ENCODE results near the gene CD300LG. TPM values are rescaled to one million over a fixed set of nuclear protein-coding genes. Genes with fewer than 3 reads are reported as not detected.

CD300LG gene
- polyA plus RNA-seq, 2 of the 4 experiments (the other 2 are of a cell fraction) = not detected

GRCh38 chr17:43900183-43900857, 53.3 kb downstream of the CD300LG start:
- Histone ChIP-seq H3K4me3 (peak overlapping the region; percentile 55), H3K4me2 (peak overlapping the region; percentile 86), H3K27ac (peak overlapping the region; percentile 76 to 88), H3K4me1 (peaks cover 14% of the 10 kb centered on the region), H3K9me3 (no peaks in the 10 kb centered on the region)
- peak; percentile 95 to 99 for ATAC-seq
- CTCF ChIA-PET = interaction anchor here (0.6 to 25.9 kb wide), 13 partner anchors 11 to 545 kb away, joined by 3 to 412 read pairs (median 4); partner anchors contain the start of genes MPP2 and PPY
- FAIRE-seq = peak; percentile 85
- WGBS (ENCODE audit: missing lambda C conversion rate) = 4% methylated on average over 18 of the region's 31 CpGs
- peak; percentile 88 to 100 for DNase-seq (ENCODE audit: low read depth in 1 of 2, low spot score in 1 of 2)
- POLR2A ChIA-PET = interaction anchor here (0.9 kb wide), 1 partner anchor 166 kb away, joined by 5 read pairs; the partner anchor contains the start of gene LSM12
- no peak for TF ChIP-seq USF2 (IDR thresholded peaks at IDR 0.05)
- TF ChIP-seq POLR2A (IDR thresholded peaks at IDR 0.05; ENCODE audit: low read length) = peak; percentile 32; the same call in 1 of the 2 replicates
- TF ChIP-seq MAX (IDR thresholded peaks at IDR 0.05) = peak; percentile 75
- TF ChIP-seq JUNB (IDR thresholded peaks at IDR 0.05) = no peak
- peak; percentile 26; the same call in 1 of the 2 replicates for TF ChIP-seq ATOH8 (CRISPR knock-in tag; IDR thresholded peaks at IDR 0.05; ENCODE audit: low read depth)
- TF ChIP-seq CBX2 (IDR thresholded peaks at IDR 0.05; ENCODE audit: borderline replicate concordance, low read depth) = no peak
- TF ChIP-seq RFX5 (IDR thresholded peaks at IDR 0.05) = peak; percentile 75
- no peak for TF ChIP-seq CBX8 (IDR thresholded peaks at IDR 0.05)
- TF ChIP-seq NPAS2 (CRISPR knock-in tag; IDR thresholded peaks at IDR 0.05; ENCODE audit: borderline replicate concordance) = no peak
- peak; percentile 93 for TF ChIP-seq E2F6 (IDR thresholded peaks at IDR 0.05; ENCODE audit: borderline replicate concordance, low read depth)
- TF ChIP-seq EHF (CRISPR knock-in tag; IDR thresholded peaks at IDR 0.05) = no peak
- peak; percentile 71; the same call in 1 of the 2 replicates for TF ChIP-seq TP53 (CRISPR knock-in tag; IDR thresholded peaks at IDR 0.05)
- TF ChIP-seq KDM1A (IDR thresholded peaks at IDR 0.05; ENCODE audit: low read depth) = no peak
- TF ChIP-seq FOXS1 (CRISPR knock-in tag; IDR thresholded peaks at IDR 0.05) = no peak
- TF ChIP-seq HOXB13 (CRISPR knock-in tag; IDR thresholded peaks at IDR 0.05; ENCODE audit: low read depth) = peak; percentile 62; the same call in 1 of the 2 replicates
- no peak for TF ChIP-seq HES2 (IDR thresholded peaks at IDR 0.05)

GRCh38 chr17:43900858-43901754, 54.1 kb downstream of the CD300LG start:
- ChIA-PET CTCF (interaction anchor here (0.8 to 25.9 kb wide), 7 partner anchors 10 to 140 kb away, joined by 3 to 412 read pairs (median 5); partner anchors contain the start of genes MPP2 and PPY), POLR2A (interaction anchor here (0.9 kb wide), 1 partner anchor 165 kb away, joined by 5 read pairs; the partner anchor contains the start of gene LSM12)
- no peak for FAIRE-seq
- Histone ChIP-seq H3K27ac (peak overlapping the region; percentile 76 to 88), H3K4me1 (peaks cover 20% of the 10 kb centered on the region), H3K9me3 (no peaks in the 10 kb centered on the region), H3K4me2 (peak overlapping the region; percentile 86), H3K4me3 (peak overlapping the region; percentile 55)
- TF ChIP-seq E2F6 (IDR thresholded peaks at IDR 0.05; ENCODE audit: borderline replicate concordance, low read depth) (no peak), JUN (IDR thresholded peaks at IDR 0.05) (no peak), HMGXB4 (CRISPR knock-in tag; IDR thresholded peaks at IDR 0.05; ENCODE audit: borderline replicate concordance) (no peak), NFE2L2 (conservative IDR thresholded peaks at IDR 0.05; ENCODE audit: low read length) (no peak), RARB (CRISPR knock-in tag; IDR thresholded peaks at IDR 0.05) (no peak), HOXB5 (CRISPR knock-in tag; IDR thresholded peaks at IDR 0.05) (no peak), CTCF (IDR thresholded peaks at IDR 0.05) (no peak), PHF8 (IDR thresholded peaks at IDR 0.05; ENCODE audit: borderline replicate concordance, low read depth) (no peak)
- DNase-seq (ENCODE audit: low read depth in 1 of 2, low spot score in 1 of 2) = peak; percentile 54 to 72
- ATAC-seq = peak; percentile 42 to 47
- 29% methylated on average over 13 of the region's 13 CpGs for WGBS (ENCODE audit: missing lambda C conversion rate)
